CD4-positive, alpha-beta T cell treated with Interleukin-17A for 1 hour (primary cell): ENCODE measurements around the gene PRRT2.
"Not testable (repeated sequence)": the region's sequence is repeated elsewhere in the genome, so short reads cannot be mapped to it uniquely, and the experiment has no call there.

ENCODE experiments used
- DNase-seq: peaks from one replicate; pipeline ENCODE4 v3.0.0-alpha.2; 2020

PRRT2 gene

GRCh38 chr16:29811896-29812665 lies at the start of gene PRRT2:
TSS of gene PRRT2 (plus strand) at chr16:29812193. CDS start at chr16:29813055, 862 bp downstream.
- peak; percentile 67 for DNase-seq

- no peak for DNase-seq
Measured at GRCh38 chr16:29763326-29763725, 48.7 kb upstream of the PRRT2 start.

GRCh38 chr16:29765167-29766032 lies 46.6 kb upstream of the PRRT2 start:
- no peak for DNase-seq

GRCh38 chr16:29766571-29766970 lies 45.4 kb upstream of the PRRT2 start:
- DNase-seq: no peak

- DNase-seq: no peak
Measured at GRCh38 chr16:29767062-29767461, 44.9 kb upstream of the PRRT2 start.

DNA sequence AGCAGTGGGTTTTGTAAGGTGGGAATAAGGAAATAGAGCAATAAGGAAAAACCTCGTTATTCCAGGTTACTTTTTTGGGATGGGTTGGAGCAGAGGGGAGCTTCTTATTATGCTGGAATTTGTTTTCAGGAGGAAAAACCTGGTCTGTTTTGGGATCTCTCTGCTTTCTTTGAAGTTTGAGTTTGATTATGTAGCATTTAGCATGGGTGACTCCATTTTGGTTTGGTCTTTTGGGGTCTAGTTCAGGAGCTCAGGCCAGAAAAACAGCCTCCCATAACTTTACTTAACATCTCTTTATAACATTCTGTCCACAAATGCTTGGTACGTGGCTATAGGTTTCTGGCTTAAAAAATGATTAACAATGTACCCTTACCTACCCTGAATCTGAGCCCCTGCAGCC lies 42.5 kb upstream of the PRRT2 start:
- DNase-seq: no peak

GRCh38 chr16:29770250-29770929 lies 41.6 kb upstream of the PRRT2 start:
- DNase-seq: no peak

GRCh38 chr16:29772330-29772729 lies 39.7 kb upstream of the PRRT2 start:
- DNase-seq: not testable (repeated sequence)

DNA sequence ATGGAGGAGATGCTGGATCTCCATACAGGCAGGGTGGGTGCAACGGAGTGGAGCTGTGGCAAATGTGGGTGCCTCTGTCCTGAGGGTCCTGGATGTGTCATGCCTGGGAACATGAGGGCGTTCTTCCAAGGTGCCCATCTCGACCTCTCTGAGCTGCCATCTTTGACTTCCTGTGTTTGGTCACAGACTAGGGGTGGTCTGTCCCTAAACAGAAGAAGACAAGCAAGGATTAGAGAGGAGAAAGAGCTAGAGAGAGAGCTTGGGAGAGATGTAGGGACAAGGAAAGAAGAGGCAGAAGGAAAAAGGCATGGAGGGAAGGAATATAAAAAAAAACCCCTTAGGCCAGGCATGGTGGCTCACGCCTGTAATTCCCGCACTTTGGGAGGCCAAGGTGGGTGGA lies 37.3 kb upstream of the PRRT2 start:
- DNase-seq: no peak

GRCh38 chr16:29775742-29776408 lies 36.1 kb upstream of the PRRT2 start:
- DNase-seq: no peak

GRCh38 chr16:29777576-29778350 lies 34.2 kb upstream of the PRRT2 start, which contains the start of gene ZG16:
TSS of gene ZG16 (plus strand) at chr16:29778256. CDS start at chr16:29779267, 1,011 bp downstream.
- DNase-seq: no peak

GRCh38 chr16:29779474-29779873 lies 32.5 kb upstream of the PRRT2 start:
- DNase-seq: no peak

DNA sequence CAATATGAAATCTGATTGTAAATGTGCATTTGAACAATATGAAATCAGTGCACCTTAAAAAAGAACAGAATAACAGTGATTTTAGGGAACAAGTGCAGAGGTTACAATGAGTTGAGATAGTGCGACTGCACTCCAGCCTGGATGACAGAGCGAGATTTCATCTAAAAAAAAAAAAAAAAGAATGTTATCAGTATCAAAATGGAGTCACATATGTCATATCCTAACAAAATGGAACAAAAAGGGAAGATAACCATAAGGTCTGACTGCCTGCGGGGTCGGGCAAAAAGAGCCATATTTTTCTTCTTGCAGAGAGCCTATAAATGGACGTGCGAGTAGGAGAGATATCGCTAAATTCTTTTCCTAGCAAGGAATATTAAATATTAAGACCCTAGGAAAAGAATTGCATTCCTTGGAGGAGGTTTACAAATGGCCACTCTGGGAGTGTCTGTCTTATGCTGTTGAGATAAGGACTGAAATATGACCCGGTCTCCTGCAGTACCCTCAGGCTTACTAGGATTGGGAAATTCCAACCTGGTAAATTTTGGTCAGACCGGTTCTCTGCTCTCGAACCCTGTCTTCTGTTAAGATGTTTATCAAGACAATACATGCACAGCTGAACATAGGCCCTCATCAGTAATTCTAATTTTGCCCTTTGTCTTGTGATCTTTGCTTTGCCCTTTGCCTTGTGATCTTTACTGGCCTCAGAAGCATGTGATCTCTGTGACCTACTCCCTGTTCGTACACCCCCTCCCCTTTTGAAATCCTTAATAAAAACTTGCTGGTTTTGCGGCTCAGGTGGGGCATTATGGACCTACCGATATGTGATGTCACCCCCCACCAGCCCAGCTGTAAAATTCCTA lies 28.7 kb upstream of the PRRT2 start:
- not testable (repeated sequence) for DNase-seq

GRCh38 chr16:29784157-29784556 lies 27.8 kb upstream of the PRRT2 start:
- DNase-seq: peak; percentile 39

- DNase-seq: peak; percentile 81
Measured at GRCh38 chr16:29784901-29785500, 27.0 kb upstream of the PRRT2 start.

DNA sequence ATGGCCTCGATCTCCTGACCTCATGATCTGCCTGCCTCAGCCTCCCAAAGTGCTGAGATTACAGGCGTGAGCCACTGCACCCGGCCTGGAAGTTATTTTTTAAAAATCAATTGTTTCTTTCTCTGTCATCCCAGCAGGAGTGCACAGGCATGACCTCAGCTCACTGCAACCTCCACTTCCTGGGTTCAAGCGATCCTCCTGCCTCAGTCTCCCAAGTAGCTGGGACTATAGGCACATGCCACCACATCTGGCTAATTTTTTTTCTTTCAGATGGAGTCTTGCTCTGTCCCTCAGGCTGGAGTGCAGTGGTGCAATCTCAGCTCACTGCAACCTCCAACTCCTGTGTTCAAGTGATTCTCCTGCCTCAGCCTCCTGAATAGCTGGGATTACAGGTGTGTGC lies 24.8 kb upstream of the PRRT2 start:
- not testable (repeated sequence) for DNase-seq

- DNase-seq: no peak
Measured at GRCh38 chr16:29789775-29790182, 22.2 kb upstream of the PRRT2 start.

DNA sequence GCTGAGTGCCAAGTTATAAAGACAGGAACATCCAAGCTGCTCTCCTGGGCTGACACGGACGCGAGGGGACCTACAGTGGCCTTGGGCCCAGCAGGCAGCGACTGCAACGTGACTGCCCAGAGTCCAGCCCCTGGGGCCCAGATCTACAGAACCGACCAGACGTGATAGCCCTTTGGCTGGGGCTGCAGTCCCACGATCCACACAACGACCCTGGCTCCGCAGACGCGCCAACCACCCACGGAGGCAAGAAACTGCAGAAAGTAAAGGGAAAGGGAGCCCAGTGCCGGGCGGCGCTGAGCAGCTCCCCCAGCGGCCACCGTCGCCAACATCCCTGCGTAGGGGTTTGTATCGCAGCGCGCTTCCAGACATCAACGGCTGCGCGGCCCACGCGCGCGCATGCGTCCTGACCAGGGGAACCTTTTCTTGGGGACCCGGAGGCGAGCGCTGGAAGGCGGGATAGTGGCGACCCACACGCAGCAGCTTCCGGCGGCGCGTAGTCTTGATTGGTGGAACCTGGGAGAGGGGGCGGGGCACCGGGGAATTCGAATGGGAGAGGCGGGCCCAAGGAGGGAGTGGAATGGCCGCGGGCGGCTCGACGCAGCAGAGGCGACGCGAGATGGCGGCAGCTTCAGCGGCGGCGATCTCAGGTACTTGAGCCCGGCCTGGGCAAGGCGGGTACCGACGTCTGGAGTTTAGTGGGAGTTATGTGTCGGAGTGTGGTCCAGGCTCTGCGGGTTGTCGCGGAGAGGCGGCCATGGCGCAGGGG lies 21.6 kb upstream of the PRRT2 start, which contains the start of gene KIF22:
Gene KIF22 (plus strand): TSS at position 569 of the 766 bp plus-strand sequence. CDS start 9 bp downstream, at position 578.
- DNase-seq: peak; percentile 100
